CD4-positive, alpha-beta memory T cell (primary cell): ENCODE data around the gene SLC8A2. TPM values are rescaled to one million over a fixed set of nuclear protein-coding genes. Genes with fewer than 3 reads are reported as not detected.

ENCODE experiments used
- CTCF ChIA-PET: fragments of 350-600 bp; sonication (Branson Sonifier 250); formaldehyde crosslinking; loops from one replicate; lab custom pipeline; 2021; ENCODE audit warnings: inconsistent platforms; ENCODE audit not compliant: partially characterized antibody; lab: Charles Lee
- POLR2A ChIA-PET: fragments of 350-600 bp; sonication (Branson Sonifier 250); formaldehyde crosslinking; loops from one replicate; lab custom pipeline; 2021; ENCODE audit not compliant: partially characterized antibody; lab: Charles Lee
- DNase-seq, 5 donors: peaks; one replicate each; pipeline versions ENCODE4 v3.0.0 to v3.0.0-alpha.2; 2020 to 2022; ENCODE audit warnings: mixed read lengths in 1 of 5
- H3K27ac ChIP-seq: one replicate; pipeline ENCODE4 v1.7.0; 2013; ENCODE audit warnings: low read depth, low read length
- H3K27me3 ChIP-seq: 2 replicates; pipeline ENCODE4 v1.7.0; 2013; ENCODE audit warnings: mild to moderate bottlenecking, low read length, moderate library complexity; ENCODE audit not compliant: insufficient read depth
- H3K36me3 ChIP-seq: 2 replicates; pipeline ENCODE4 v1.7.0; 2013; ENCODE audit warnings: mild to moderate bottlenecking, low read length, moderate library complexity; ENCODE audit not compliant: insufficient read depth
- H3K4me1 ChIP-seq: 2 replicates; pipeline ENCODE4 v1.7.0; 2013; ENCODE audit warnings: mild to moderate bottlenecking, low read length, moderate library complexity; ENCODE audit not compliant: insufficient read depth
- H3K4me3 ChIP-seq, 2 donors: one replicate each; pipeline ENCODE4 v1.7.0; 2013; ENCODE audit warnings: low read length in 2 of 2, mild to moderate bottlenecking in 1 of 2
- H3K9me3 ChIP-seq, 2 donors: one replicate each; pipeline ENCODE4 v1.7.0; 2013; ENCODE audit warnings: low read length in 2 of 2, control low read depth in 1 of 2; ENCODE audit not compliant: control insufficient read depth in 1 of 2
- H3K27ac Mint-ChIP-seq, 7 donors: one replicate each; pipeline ENCODE4 v1.8.0; 2020 to 2021; ENCODE audit warnings: mixed read lengths in 7 of 7, mild to moderate bottlenecking in 6 of 7, inconsistent platforms in 3 of 7, moderate library complexity in 3 of 7
- H3K27me3 Mint-ChIP-seq, 2 donors: one replicate each; pipeline ENCODE4 v1.8.0; 2020 to 2021; ENCODE audit warnings: mixed read lengths in 2 of 2
- H3K36me3 Mint-ChIP-seq, 2 donors: one replicate each; pipeline ENCODE4 v1.8.0; 2020 to 2021; ENCODE audit warnings: mixed read lengths in 2 of 2, inconsistent platforms in 1 of 2, mild to moderate bottlenecking in 1 of 2
- H3K4me1 Mint-ChIP-seq, 4 donors: one replicate each; pipeline ENCODE4 v1.8.0; 2020 to 2021; ENCODE audit warnings: mixed read lengths in 4 of 4, mild to moderate bottlenecking in 1 of 4
- H3K4me3 Mint-ChIP-seq, 8 donors: one replicate each; pipeline ENCODE4 v1.8.0; 2020 to 2021; ENCODE audit warnings: mixed read lengths in 8 of 8, mild to moderate bottlenecking in 7 of 8, moderate library complexity in 6 of 8, inconsistent platforms in 3 of 8
- H3K9me3 Mint-ChIP-seq, 8 donors: one replicate each; pipeline ENCODE4 v1.8.0; 2020 to 2021; ENCODE audit warnings: mixed read lengths in 8 of 8, mild to moderate bottlenecking in 5 of 8, inconsistent platforms in 3 of 8, moderate library complexity in 1 of 8
- intact Hi-C: fragments of 100-400 bp; cut with micrococcal nuclease; formaldehyde crosslinking; loops from one replicate; pipeline ENCODE4 v1.15.1; 2023
- polyA plus RNA-seq, 2 donors: library from polyadenylated mRNA; unstranded; fragments of 300-500 nt; fragmentation: Illumina TruSeq; gene quantifications; one replicate each; pipeline ENCODE4 v1.2.3, GENCODE V29; 2021
- total RNA-seq, 2 experiments: library from RNA; stranded (reverse); gene quantifications; one replicate each; pipeline ENCODE4 v1.2.3, GENCODE V29; 2021

The SLC8A2 gene
- total and polyA plus RNA-seq, 4 experiments from 2014 or later = not detected

DNA sequence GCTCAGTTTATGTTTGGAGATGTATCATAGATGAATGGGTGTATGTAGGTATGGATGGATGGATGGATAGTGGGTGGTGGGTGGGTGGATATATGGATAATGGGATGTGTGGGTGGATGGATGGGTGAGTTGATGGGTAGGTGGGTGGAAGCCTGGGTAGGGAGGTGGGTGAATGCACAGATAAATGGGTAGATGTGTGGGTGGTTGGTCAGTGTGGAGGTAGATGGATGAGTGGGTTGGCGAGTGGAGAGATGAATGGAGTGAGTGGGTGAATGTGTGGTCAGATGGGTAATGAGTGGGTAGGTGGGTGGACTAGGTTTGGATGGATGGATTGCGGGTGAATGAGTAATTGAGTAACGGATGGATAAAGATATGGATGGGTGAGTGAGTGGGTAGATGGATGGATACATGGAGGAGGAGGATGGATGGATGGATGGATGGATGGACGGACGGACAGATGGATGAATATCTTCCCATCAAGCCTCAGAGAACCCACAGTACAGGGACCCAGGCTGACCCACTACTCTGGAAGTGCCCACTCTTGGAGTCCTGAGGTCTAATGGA is 65.8 kb downstream of the SLC8A2 start:
- Histone ChIP-seq H3K4me3 (no peak overlapping the region), H3K27ac (no peak overlapping the region), H3K36me3 (no peaks in the 10 kb centered on the region), H3K9me3 (no peaks in the 10 kb centered on the region), H3K4me1 (no peaks in the 10 kb centered on the region), H3K27me3 (peaks cover 10% of the 10 kb centered on the region)
- intact Hi-C loops = no loop called here
- Mint-ChIP-seq H3K4me3 (no peak overlapping the region), H3K36me3 (peaks cover 0 to 4% of the 10 kb centered on the region in 2 donors), H3K4me1 (peaks cover 0 to 2% (median under 1%) of the 10 kb centered on the region in 4 donors), H3K9me3 (peaks cover 0 to 2% (median under 1%) of the 10 kb centered on the region in 8 donors), H3K27ac (peak overlapping the region in 1 of 7 donors; percentile 53), H3K27me3 (peaks cover 33 to 49% of the 10 kb centered on the region in 2 donors)
- POLR2A ChIA-PET = no interaction called here
- CTCF ChIA-PET = no interaction called here
- DNase-seq = no peak

DNA sequence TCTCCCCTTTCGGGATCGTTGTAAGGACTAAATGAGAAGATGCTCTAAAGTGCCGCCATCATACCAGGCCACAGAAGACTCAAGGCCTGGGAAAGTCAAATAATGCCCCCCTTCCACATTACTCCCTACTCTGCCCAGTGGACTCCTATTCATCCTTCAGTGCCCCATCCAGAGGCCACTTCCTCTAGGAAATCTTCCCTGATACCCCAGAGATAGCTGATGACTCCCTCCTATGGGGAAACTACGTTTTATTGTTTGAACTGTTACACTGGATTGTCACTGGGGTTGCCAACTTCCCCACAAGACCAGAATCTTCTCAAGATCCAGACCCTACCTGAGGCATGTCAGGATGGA is 66.5 kb downstream of the SLC8A2 start:
- H3K36me3 ChIP-seq = no peaks in the 10 kb centered on the region
- H3K36me3 Mint-ChIP-seq = peaks cover 0 to 4% of the 10 kb centered on the region in 2 donors
- CTCF ChIA-PET = no interaction called here
- H3K4me1 ChIP-seq = no peaks in the 10 kb centered on the region
- no peak overlapping the region for H3K4me3 Mint-ChIP-seq
- no peak for DNase-seq
- H3K27me3 ChIP-seq = peaks cover 10% of the 10 kb centered on the region
- H3K9me3 Mint-ChIP-seq = peaks cover 0 to 2% (median under 1%) of the 10 kb centered on the region in 8 donors
- POLR2A ChIA-PET = no interaction called here
- H3K4me1 Mint-ChIP-seq = peaks cover 0 to 2% (median under 1%) of the 10 kb centered on the region in 4 donors
- no peak overlapping the region for H3K27ac Mint-ChIP-seq
- H3K27ac ChIP-seq = no peak overlapping the region
- peaks cover 33 to 49% of the 10 kb centered on the region in 2 donors for H3K27me3 Mint-ChIP-seq
- H3K9me3 ChIP-seq = no peaks in the 10 kb centered on the region
- no peak overlapping the region for H3K4me3 ChIP-seq
- intact Hi-C loops = no loop called here

DNA sequence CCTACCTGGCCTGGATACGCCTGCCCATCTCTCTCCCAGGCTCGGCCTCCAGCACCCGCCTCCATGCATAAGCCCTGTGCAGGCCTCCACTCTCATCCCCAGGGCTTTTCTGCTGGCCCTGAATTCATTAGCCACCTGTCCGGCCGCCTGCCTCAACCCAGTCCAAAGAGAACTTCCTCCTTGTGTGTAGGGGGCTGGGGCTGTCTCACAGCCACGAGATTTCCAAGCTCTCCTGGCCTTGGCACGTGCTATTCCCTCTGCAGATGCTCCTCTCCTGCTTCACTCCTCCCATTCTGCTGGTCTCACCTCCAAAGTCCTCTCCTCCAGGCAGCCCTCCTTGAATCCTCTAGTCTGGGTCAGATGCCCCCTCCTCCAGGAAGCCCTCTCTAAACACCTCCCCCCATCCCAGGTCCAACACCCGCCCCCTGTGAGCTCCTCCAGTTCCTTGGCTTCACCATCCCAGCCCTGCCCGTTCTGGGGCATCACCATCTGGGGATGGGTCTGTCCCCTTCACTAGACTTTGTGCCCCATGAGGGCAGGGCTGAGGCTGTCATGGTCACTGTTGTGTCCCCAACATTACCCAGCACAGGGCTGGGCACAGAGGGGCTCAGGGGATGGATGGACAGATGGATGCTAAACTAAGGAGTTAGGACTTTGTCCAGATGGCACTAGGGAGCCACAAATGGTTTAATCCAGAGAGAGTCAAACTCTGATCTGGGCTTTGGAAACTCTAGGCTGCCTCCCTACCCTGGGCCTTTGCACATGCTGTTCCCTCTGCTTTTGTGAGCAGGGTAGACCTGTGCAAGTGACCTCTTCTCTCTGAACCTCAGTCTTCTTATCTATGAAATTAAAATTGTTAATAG is 67.1 kb downstream of the SLC8A2 start:
- Histone ChIP-seq H3K27ac (no peak overlapping the region), H3K9me3 (no peaks in the 10 kb centered on the region), H3K4me3 (no peak overlapping the region), H3K36me3 (no peaks in the 10 kb centered on the region), H3K27me3 (peaks cover 10% of the 10 kb centered on the region), H3K4me1 (no peaks in the 10 kb centered on the region)
- ChIA-PET CTCF (no interaction called here), POLR2A (no interaction called here)
- Mint-ChIP-seq H3K27me3 (peaks cover 33 to 49% of the 10 kb centered on the region in 2 donors), H3K9me3 (peaks cover 0 to 2% (median under 1%) of the 10 kb centered on the region in 8 donors), H3K36me3 (peaks cover 0 to 4% of the 10 kb centered on the region in 2 donors), H3K4me1 (peaks cover 0 to 2% (median under 1%) of the 10 kb centered on the region in 4 donors), H3K27ac (no peak overlapping the region), H3K4me3 (no peak overlapping the region)
- intact Hi-C loops = no loop called here
- DNase-seq = no peak

DNA sequence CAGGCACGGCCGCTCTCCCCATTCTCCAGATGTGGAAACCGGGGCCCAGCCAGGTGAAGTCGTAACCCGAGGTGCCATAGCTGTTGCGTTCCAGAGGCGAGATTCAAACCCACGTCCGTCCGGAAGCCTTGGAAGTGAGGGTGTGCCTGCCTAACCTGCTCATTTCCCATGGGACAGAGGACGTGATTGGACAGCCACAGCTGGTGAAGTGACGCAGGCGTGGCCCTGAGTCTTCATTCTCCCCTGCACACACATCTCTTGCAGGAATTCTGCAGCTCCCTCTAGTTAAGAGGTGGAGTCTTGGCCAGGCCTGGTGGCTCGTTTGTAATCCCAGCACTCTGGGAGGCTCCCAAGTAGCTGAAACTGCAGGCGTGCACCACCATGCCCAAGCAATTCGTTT is 69.2 kb downstream of the SLC8A2 start:
- H3K27ac Mint-ChIP-seq = no peak overlapping the region
- peaks cover 0 to 2% (median 0%) of the 10 kb centered on the region in 4 donors for H3K4me1 Mint-ChIP-seq
- intact Hi-C loops = no loop called here
- H3K36me3 Mint-ChIP-seq = peaks cover 0 to 4% of the 10 kb centered on the region in 2 donors
- Histone ChIP-seq H3K36me3 (no peaks in the 10 kb centered on the region), H3K4me3 (no peak overlapping the region), H3K4me1 (no peaks in the 10 kb centered on the region), H3K9me3 (no peaks in the 10 kb centered on the region), H3K27ac (no peak overlapping the region), H3K27me3 (peaks cover 10% of the 10 kb centered on the region)
- peaks cover 24 to 34% of the 10 kb centered on the region in 2 donors for H3K27me3 Mint-ChIP-seq
- no peak for DNase-seq
- CTCF ChIA-PET = interaction anchor here (1.1 to 3.2 kb wide), 2 partner anchors 12 to 118 kb away, joined by 4 to 9 read pairs; no protein-coding TSS in a partner anchor
- POLR2A ChIA-PET = no interaction called here
- peaks cover 0 to 2% (median 0%) of the 10 kb centered on the region in 8 donors for H3K9me3 Mint-ChIP-seq
- H3K4me3 Mint-ChIP-seq = no peak overlapping the region

DNA sequence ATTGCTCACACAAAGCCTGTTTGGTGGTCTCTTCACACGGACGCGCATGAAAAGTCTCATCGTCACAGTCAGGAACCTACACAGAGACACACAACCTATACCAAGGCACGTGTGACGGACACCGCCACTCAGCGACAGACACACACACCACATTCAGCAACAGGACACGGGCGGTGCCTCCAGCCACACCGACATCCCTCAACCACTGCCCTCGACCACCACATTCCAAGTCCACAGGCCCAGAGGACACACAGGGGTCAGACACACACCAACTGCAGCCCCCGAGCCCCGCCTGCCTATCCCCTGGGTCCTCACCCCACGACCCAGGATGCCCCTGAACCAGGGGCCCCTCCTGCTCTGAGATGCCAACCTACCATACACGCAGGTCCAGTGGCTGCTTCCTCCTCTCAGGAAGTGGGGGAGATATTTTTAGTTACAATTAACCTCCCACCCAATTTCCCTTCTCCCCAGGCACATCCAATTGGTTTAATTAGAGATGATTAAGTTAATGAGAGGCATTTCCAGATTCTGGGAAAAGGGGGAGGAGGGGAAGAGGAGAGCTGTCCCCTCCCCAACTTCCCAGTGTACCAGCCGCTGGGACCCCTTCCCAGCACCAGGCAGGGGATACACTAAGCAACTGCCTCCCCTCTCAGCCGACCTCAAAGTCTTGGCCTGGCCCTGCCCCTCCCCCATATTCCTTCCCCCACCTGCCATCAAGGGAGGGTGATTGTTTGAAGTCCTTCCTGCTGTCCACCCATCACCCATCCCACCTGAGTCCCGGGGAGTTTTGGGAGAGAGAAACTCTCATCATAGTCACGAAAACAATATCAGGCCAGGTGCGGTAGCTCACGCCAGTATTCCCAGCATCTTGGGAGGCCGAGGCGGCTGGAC is 72.7 kb downstream of the SLC8A2 start:
- Histone ChIP-seq H3K36me3 (no peaks in the 10 kb centered on the region), H3K27me3 (no peaks in the 10 kb centered on the region), H3K27ac (no peak overlapping the region), H3K4me1 (no peaks in the 10 kb centered on the region), H3K9me3 (no peaks in the 10 kb centered on the region), H3K4me3 (no peak overlapping the region)
- ChIA-PET CTCF (interaction anchor here (0.6 kb wide), 1 partner anchor 105 kb away, joined by 3 read pairs; no protein-coding TSS in a partner anchor), POLR2A (no interaction called here)
- Mint-ChIP-seq H3K9me3 (peaks cover 0 to 1% (median 0%) of the 10 kb centered on the region in 8 donors), H3K4me1 (no peaks in the 10 kb centered on the region), H3K27me3 (peaks cover 4 to 14% of the 10 kb centered on the region in 2 donors), H3K27ac (peak overlapping the region in 1 of 7 donors; percentile 17), H3K4me3 (no peak overlapping the region), H3K36me3 (no peaks in the 10 kb centered on the region)
- DNase-seq = no peak
- intact Hi-C loops = no loop called here

DNA sequence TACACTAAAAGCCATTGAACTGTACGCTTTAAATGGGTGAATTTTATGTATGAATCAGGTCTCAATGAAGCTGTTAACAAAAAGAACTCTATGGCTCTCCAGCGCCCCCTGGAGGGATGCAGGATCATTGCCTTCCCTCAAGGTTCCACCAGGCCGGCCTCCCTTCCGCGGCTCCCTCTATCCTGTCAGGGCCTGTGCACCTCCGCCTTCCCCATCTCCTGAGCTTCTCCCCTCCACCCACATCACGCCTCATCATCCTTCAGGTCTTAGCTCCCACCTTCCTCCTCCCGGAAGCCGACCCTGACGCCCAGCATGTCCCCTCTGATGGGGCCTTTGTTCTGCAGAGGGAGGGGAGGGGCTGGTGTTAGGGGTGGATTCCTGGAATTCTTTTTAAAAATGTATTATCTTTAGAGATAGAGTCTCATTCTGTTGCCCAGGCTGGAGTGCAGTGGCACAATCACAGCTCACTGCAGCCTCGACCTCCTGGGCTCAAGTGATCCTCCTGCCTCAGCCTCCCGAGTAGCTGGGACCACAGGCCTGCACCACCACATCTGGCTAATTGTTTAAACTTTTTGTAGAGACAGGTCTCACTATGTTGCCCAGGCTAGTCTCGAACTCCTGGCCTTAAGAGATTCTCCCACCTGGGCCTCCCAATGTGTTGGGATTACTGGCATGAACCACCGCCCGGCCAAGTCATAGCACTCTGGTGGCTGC is 80.0 kb downstream of the SLC8A2 start:
- Mint-ChIP-seq H3K9me3 (peaks cover 0 to 1% (median 0%) of the 10 kb centered on the region in 8 donors), H3K4me3 (no peak overlapping the region), H3K27me3 (peaks cover 7 to 9% of the 10 kb centered on the region in 2 donors), H3K4me1 (peaks cover 0 to 5% (median 3%) of the 10 kb centered on the region in 4 donors), H3K27ac (peak overlapping the region in 1 of 7 donors; percentile 30), H3K36me3 (no peaks in the 10 kb centered on the region)
- Histone ChIP-seq H3K4me1 (no peaks in the 10 kb centered on the region), H3K36me3 (no peaks in the 10 kb centered on the region), H3K9me3 (no peaks in the 10 kb centered on the region), H3K4me3 (no peak overlapping the region), H3K27ac (no peak overlapping the region), H3K27me3 (no peaks in the 10 kb centered on the region)
- DNase-seq = peak; percentile 74 to 76 (median 75)
- CTCF ChIA-PET = interaction anchor here (0.5 to 5.3 kb wide), 31 partner anchors 8 to 1755 kb away, joined by 3 to 96 read pairs (median 5); partner anchors contain the start of gene DHX34
- POLR2A ChIA-PET = interaction anchor here (0.8 to 1.4 kb wide), 4 partner anchors 9 to 117 kb away, joined by 3 to 5 read pairs (median 4); partner anchors contain the start of genes DHX34 and INAFM1
- intact Hi-C loops = loop anchor here (1.0 to 5.0 kb wide), 2 partner anchors 95 to 109 kb away; no protein-coding TSS in a partner anchor
